Endothelial cell of umbilical vein (primary cell): ENCODE measurements around the gene GPRIN1. TPM values are rescaled to one million over a fixed set of nuclear protein-coding genes. Genes with fewer than 3 reads are reported as not detected.

Source experiments
- BruUV-seq: library from RNA; stranded (reverse); fragments of 400-500 nt; replicated peaks from 2 replicates; lab custom pipeline; 2021; lab: Mats Ljungman, UMichigan
- CTCF ChIA-PET: fragments of 300-600, 350-600 bp; sonication (Branson Sonifier 250); formaldehyde crosslinking; loops from one replicate; lab custom pipeline; 2021; ENCODE audit warnings: antibody characterized with exemption, inconsistent platforms; lab: Charles Lee
- POLR2A ChIA-PET: fragments of 300-600, 350-600 bp; sonication (Branson Sonifier 250); formaldehyde crosslinking; loops from one replicate; lab custom pipeline; 2021; ENCODE audit warnings: antibody characterized with exemption, inconsistent platforms; lab: Charles Lee
- DNase-seq: peaks from one replicate; pipeline ENCODE4 v3.0.0-alpha.2; 2011; ENCODE audit warnings: low read depth, low spot score
- FAIRE-seq: peaks from 2 replicates; lab custom pipeline; 2011; peaks lifted over from hg19 to GRCh38; lab: Jason Lieb, UNC
- H2AFZ ChIP-seq: 2 replicates; pipeline ENCODE4 v1.6.0; 2012; ENCODE audit warnings: low read depth, low read length, control low read depth, inconsistent platforms
- H3K27ac ChIP-seq: 2 replicates; pipeline ENCODE4 v1.5.1; 2011; ENCODE audit warnings: low read depth, mild to moderate bottlenecking, control low read depth, low read length, moderate library complexity; ENCODE audit not compliant: insufficient read depth
- H3K27me3 ChIP-seq, 2 experiments: 2 replicates each; pipeline versions ENCODE4 v1.6.0 to v1.6.1; 2011; ENCODE audit warnings: low read length in 2 of 2, mixed read lengths in 1 of 2; ENCODE audit not compliant: control insufficient read depth in 2 of 2, insufficient read depth in 2 of 2
- H3K36me3 ChIP-seq, 2 experiments: 2 replicates in 1 of 2; 3 replicates in 1 of 2; pipeline ENCODE4 v1.5.1; 2011; ENCODE audit warnings: low read length in 2 of 2, mild to moderate bottlenecking in 1 of 2, moderate library complexity in 1 of 2; ENCODE audit not compliant: control insufficient read depth in 2 of 2, insufficient read depth in 2 of 2; ENCODE audit errors: extremely low read depth in 1 of 2
- H3K4me1 ChIP-seq: 3 replicates; pipeline ENCODE4 v1.5.1; 2011; ENCODE audit warnings: mild to moderate bottlenecking, low read length; ENCODE audit not compliant: control insufficient read depth, insufficient read depth; ENCODE audit errors: extremely low read depth
- H3K4me2 ChIP-seq: 2 replicates; pipeline ENCODE4 v1.6.1; 2011; ENCODE audit warnings: low read length, control low read depth, mixed read lengths; ENCODE audit not compliant: insufficient read depth
- H3K4me3 ChIP-seq, 3 experiments: fragments of 200-600 bp in 1 of 3; sonication (generic), shearing (Covaris generic) in 1 of 3; replicated peaks in 1 of 3; 2 replicates each; pipeline ENCODE4 v1.5.1; 2011 to 2016; ENCODE audit warnings: control low read depth in 3 of 3, low read length in 3 of 3, mild to moderate bottlenecking in 2 of 3, inconsistent platforms in 1 of 3, low read depth in 1 of 3, moderate library complexity in 1 of 3; ENCODE audit not compliant: insufficient read depth in 1 of 3
- H3K79me2 ChIP-seq: 2 replicates; pipeline ENCODE4 v1.6.0; 2012; ENCODE audit warnings: low read length, inconsistent platforms; ENCODE audit not compliant: control insufficient read depth, insufficient read depth
- H3K9ac ChIP-seq: replicated peaks from 2 replicates; pipeline ENCODE3; 2011; ENCODE audit warnings: low read length, control low read depth; ENCODE audit not compliant: insufficient read depth; ENCODE audit errors: extremely low read depth
- H3K9me1 ChIP-seq: replicated peaks from 3 replicates; pipeline ENCODE4 v1.6.0; 2011; ENCODE audit warnings: mild to moderate bottlenecking, low read length; ENCODE audit not compliant: control insufficient read depth, insufficient read depth; ENCODE audit errors: extremely low read depth
- H3K9me3 ChIP-seq: replicated peaks from 2 replicates; pipeline ENCODE4 v1.5.1; 2012; ENCODE audit warnings: low read length, inconsistent platforms; ENCODE audit not compliant: control insufficient read depth, insufficient read depth
- H4K20me1 ChIP-seq: replicated peaks from 2 replicates; pipeline ENCODE3; 2011; ENCODE audit warnings: mild to moderate bottlenecking, low read length; ENCODE audit not compliant: control insufficient read depth, insufficient read depth; ENCODE audit errors: extremely low read depth
- EZH2 ChIP-seq: IDR thresholded peaks from 2 replicates; pipeline ENCODE4 v1.6.1; 2012; ENCODE audit warnings: borderline replicate concordance, low read depth, mild to moderate bottlenecking, moderate library complexity, low read length, inconsistent platforms; ENCODE audit not compliant: severe bottlenecking
- FOS ChIP-seq: IDR thresholded peaks from 2 replicates; pipeline ENCODE4 v1.6.1; 2011; ENCODE audit warnings: mild to moderate bottlenecking, low read length, moderate library complexity, borderline replicate concordance; ENCODE audit not compliant: insufficient read depth
- GATA2 ChIP-seq: IDR thresholded peaks from 2 replicates; pipeline ENCODE4 v1.7.0; 2011; ENCODE audit warnings: low read depth, mild to moderate bottlenecking, moderate library complexity, mixed read lengths, low read length; ENCODE audit not compliant: insufficient read length, insufficient read depth
- JUN ChIP-seq: IDR thresholded peaks from 2 replicates; pipeline ENCODE4 v1.6.1; 2011; ENCODE audit warnings: borderline replicate concordance, low read depth; ENCODE audit not compliant: insufficient read length, insufficient read depth
- MYC ChIP-seq: IDR thresholded peaks from one replicate; pipeline ENCODE4 v1.6.1; 2011; ENCODE audit warnings: mild to moderate bottlenecking, low read depth, low read length
- POLR2A ChIP-seq: IDR thresholded peaks from 2 replicates; pipeline ENCODE4 v1.6.1; 2012; ENCODE audit warnings: low read depth, mild to moderate bottlenecking, control low read depth, low read length
- POLR2AphosphoS5 ChIP-seq: IDR thresholded peaks from 2 replicates; pipeline ENCODE4 v1.6.1; 2012; ENCODE audit warnings: low read depth, mild to moderate bottlenecking, control low read depth, low read length, moderate library complexity; ENCODE audit not compliant: insufficient read depth
- dilution Hi-C: fragments of 300-500 bp; cut with MboI; formaldehyde crosslinking; loops from one replicate; pipeline ENCODE4 v1.15.0; 2019; ENCODE audit warnings: low sequenced_read_pairs; ENCODE audit not compliant: extremely low pct_ligation_motif_present
- intact Hi-C: fragments of 100-400 bp; cut with micrococcal nuclease; formaldehyde crosslinking; loops from one replicate; pipeline ENCODE4 v1.10.0; 2022
- polyA plus RNA-seq, 4 experiments: library from polyadenylated mRNA; depleted of rRNA in 3 of 4; stranded (reverse) in 3 of 4; unstranded in 1 of 4; fragments of >200 nt; gene quantifications; 2 replicates each; pipeline versions ENCODE4 v1.2.1 to v1.2.3, GENCODE V29; 2011 to 2012; ENCODE audit warnings: missing spikeins in 1 of 4
- total RNA-seq: library from RNA; stranded (reverse); gene quantifications from 2 replicates; pipeline ENCODE4 v1.2.3, GENCODE V29; 2021
- TF ChIP-seq, protein P1 (sequence below): IDR thresholded peaks from 2 replicates; pipeline ENCODE4 v1.6.1; 2011; ENCODE audit not compliant: insufficient read depth, insufficient read length
- TF ChIP-seq, protein P2 (sequence below), 2 donors: IDR thresholded peaks; 1 replicate in 1 of 2; 2 replicates in 1 of 2; pipeline ENCODE4 v1.5.1; 2011; ENCODE audit warnings: low read length in 2 of 2, mild to moderate bottlenecking in 2 of 2, moderate library complexity in 2 of 2, control low read depth in 1 of 2, inconsistent platforms in 1 of 2, low read depth in 1 of 2; ENCODE audit not compliant: insufficient read depth in 1 of 2; ENCODE audit errors: extremely low read depth in 1 of 2

GPRIN1 gene
- total and polyA plus RNA-seq, 2 donors (not counting 3 experiments of a cell fraction or from before 2014, with no cell fraction given): 2.4 to 10.4 TPM

DNA sequence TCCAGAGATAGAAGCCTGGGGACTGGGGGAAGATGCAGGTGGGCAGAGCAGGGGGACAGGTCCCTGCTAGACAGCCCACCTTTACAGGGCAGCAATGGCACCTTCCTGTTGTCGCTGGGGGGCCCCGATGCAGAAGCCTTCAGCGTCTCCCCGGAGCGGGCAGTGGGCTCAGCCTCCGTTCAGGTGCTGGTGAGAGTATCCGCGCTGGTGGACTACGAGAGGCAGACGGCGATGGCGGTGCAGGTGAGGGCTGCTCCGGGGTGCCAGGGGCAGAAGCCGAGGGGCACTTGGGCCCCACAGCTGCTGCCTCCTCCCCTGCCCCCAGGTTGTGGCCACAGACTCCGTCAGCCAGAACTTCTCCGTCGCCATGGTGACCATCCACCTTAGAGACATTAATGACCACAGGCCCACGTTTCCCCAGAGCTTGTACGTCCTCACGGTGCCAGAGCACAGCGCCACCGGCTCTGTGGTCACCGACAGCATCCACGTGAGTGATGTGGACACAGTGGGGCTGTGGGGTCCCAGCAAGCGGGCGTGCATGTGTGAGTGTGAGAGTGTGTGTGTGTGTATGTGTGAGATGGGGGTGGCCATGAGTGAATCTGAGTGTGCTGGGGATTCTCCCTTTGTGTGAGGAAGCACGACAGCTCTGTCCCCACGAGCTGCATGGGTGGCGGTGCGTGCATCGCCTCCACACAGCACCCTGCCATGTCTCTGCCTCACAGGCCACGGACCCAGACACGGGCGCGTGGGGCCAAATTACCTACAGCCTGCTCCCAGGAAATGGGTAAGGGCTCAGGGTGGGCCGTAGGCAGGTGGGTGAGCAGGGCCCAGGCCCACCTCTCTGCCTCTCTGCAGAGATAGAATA, 32.4 kb downstream of the GPRIN1 start:
- POLR2A ChIA-PET: no interaction called here
- intact Hi-C loops: loop anchor here (1.0 kb wide), 1 partner anchor 161 kb away; the partner anchor contains the start of gene CLTB
- H3K4me1 ChIP-seq: no peaks in the 10 kb centered on the region
- no peak overlapping the region for H3K4me2 ChIP-seq
- H3K9me1 ChIP-seq: no peaks in the 10 kb centered on the region
- no TSS peak for BruUV-seq
- no peak overlapping the region for H3K27ac ChIP-seq
- no peaks in the 10 kb centered on the region for H3K9me3 ChIP-seq
- no peak overlapping the region for H2AFZ ChIP-seq
- no peaks in the 10 kb centered on the region for H4K20me1 ChIP-seq
- CTCF ChIA-PET: interaction anchor here (0.7 kb wide), 1 partner anchor 41 kb away, joined by 3 read pairs; no protein-coding TSS in a partner anchor
- H3K9ac ChIP-seq: no peak overlapping the region
- H3K27me3 ChIP-seq: no peaks in the 10 kb centered on the region
- DNase-seq: no peak
- no peak for FAIRE-seq
- H3K79me2 ChIP-seq: no peaks in the 10 kb centered on the region
- no peak overlapping the region for H3K4me3 ChIP-seq
- H3K36me3 ChIP-seq: no peaks in the 10 kb centered on the region
- TF ChIP-seq JUN (no peak), GATA2 (no peak), POLR2A (no peak), MYC (no peak), POLR2AphosphoS5 (no peak), EZH2 (no peak), FOS (no peak)
- TF ChIP-seq, protein P1, sequence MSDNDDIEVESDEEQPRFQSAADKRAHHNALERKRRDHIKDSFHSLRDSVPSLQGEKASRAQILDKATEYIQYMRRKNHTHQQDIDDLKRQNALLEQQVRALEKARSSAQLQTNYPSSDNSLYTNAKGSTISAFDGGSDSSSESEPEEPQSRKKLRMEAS: no peak
- TF ChIP-seq, protein P2, sequence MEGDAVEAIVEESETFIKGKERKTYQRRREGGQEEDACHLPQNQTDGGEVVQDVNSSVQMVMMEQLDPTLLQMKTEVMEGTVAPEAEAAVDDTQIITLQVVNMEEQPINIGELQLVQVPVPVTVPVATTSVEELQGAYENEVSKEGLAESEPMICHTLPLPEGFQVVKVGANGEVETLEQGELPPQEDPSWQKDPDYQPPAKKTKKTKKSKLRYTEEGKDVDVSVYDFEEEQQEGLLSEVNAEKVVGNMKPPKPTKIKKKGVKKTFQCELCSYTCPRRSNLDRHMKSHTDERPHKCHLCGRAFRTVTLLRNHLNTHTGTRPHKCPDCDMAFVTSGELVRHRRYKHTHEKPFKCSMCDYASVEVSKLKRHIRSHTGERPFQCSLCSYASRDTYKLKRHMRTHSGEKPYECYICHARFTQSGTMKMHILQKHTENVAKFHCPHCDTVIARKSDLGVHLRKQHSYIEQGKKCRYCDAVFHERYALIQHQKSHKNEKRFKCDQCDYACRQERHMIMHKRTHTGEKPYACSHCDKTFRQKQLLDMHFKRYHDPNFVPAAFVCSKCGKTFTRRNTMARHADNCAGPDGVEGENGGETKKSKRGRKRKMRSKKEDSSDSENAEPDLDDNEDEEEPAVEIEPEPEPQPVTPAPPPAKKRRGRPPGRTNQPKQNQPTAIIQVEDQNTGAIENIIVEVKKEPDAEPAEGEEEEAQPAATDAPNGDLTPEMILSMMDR (IDR thresholded peaks at IDR 0.05; ENCODE audit: extremely low read depth in 1 of 2, insufficient read depth in 1 of 2, low read depth in 1 of 2, low read length in 2 of 2): no peak
- dilution Hi-C loops: no loop called here
